Neural cell (in vitro differentiated cells): Measurements from ENCODE around the gene PRKX. TPM values are rescaled to one million over a fixed set of nuclear protein-coding genes. Genes with fewer than 3 reads are reported as not detected.

Source experiments
- H2AFZ ChIP-seq: fragments of 200-600, 300-800 bp; sonication (generic), shearing (Covaris generic); 2 replicates; pipeline ENCODE4 v1.6.0; 2014; ENCODE audit warnings: low read depth, mild to moderate bottlenecking, antibody characterized with exemption, low read length, moderate library complexity
- H3F3A ChIP-seq: fragments of 200-600 bp; shearing (Covaris generic); 2 replicates; pipeline ENCODE4 v1.6.1; 2016; ENCODE audit warnings: mild to moderate bottlenecking, moderate library complexity, mixed read lengths, antibody characterized with exemption, low read length; ENCODE audit not compliant: insufficient read depth, poor library complexity, severe bottlenecking
- H3K27ac ChIP-seq: fragments of 200-600, 300-800 bp; sonication (generic), shearing (Covaris generic); 2 replicates; pipeline ENCODE4 v1.5.1; 2014; ENCODE audit warnings: mild to moderate bottlenecking, low read length, moderate library complexity
- H3K27me3 ChIP-seq: fragments of 300-800, 200-600 bp; sonication (generic), shearing (Covaris generic); 2 replicates; pipeline ENCODE4 v1.6.0; 2014; ENCODE audit warnings: mild to moderate bottlenecking, low read depth, low read length, moderate library complexity; ENCODE audit not compliant: insufficient read depth
- H3K36me3 ChIP-seq: fragments of 300-800, 200-600 bp; sonication (generic), shearing (Covaris generic); 2 replicates; pipeline ENCODE4 v1.5.1; 2014; ENCODE audit warnings: mild to moderate bottlenecking, antibody characterized with exemption, low read length, moderate library complexity; ENCODE audit not compliant: insufficient read depth
- H3K4me2 ChIP-seq: fragments of 300-800, 200-600 bp; sonication (generic), shearing (Covaris generic); 2 replicates; pipeline ENCODE4 v1.6.0; 2014; ENCODE audit warnings: mild to moderate bottlenecking, low read length
- H3K4me3 ChIP-seq: fragments of 300-800, 200-600 bp; sonication (generic), shearing (Covaris generic); 2 replicates; pipeline ENCODE4 v1.5.1; 2014; ENCODE audit warnings: mild to moderate bottlenecking, low read length, moderate library complexity
- H3K79me2 ChIP-seq: fragments of 200-600 bp; shearing (Covaris generic); replicated peaks from 2 replicates; pipeline ENCODE4 v1.6.0; 2014; ENCODE audit warnings: mild to moderate bottlenecking, low read length, moderate library complexity; ENCODE audit not compliant: insufficient read depth
- H3K9ac ChIP-seq: fragments of 300-800, 200-600 bp; sonication (generic), shearing (Covaris generic); 2 replicates; pipeline ENCODE4 v1.6.1; 2016; ENCODE audit warnings: mild to moderate bottlenecking, low read length, mixed read lengths
- H3K9me2 ChIP-seq: fragments of 200-600 bp; shearing (Covaris generic); 2 replicates; pipeline ENCODE4 v1.6.1; 2016; ENCODE audit warnings: mild to moderate bottlenecking, low read length, mixed read lengths; ENCODE audit not compliant: insufficient read depth
- H3K9me3 ChIP-seq: fragments of 200-600, 300-800 bp; sonication (generic), shearing (Covaris generic); 2 replicates; pipeline ENCODE4 v1.6.1; 2016; ENCODE audit warnings: mild to moderate bottlenecking, mixed run types, low read length, moderate library complexity, mixed read lengths
- H4K20me1 ChIP-seq: fragments of 200-600 bp; shearing (Covaris generic); 2 replicates; pipeline ENCODE4 v1.6.1; 2016; ENCODE audit warnings: mild to moderate bottlenecking, mixed run types; ENCODE audit not compliant: insufficient read depth
- EP300 ChIP-seq: fragments of 450-650 bp; conservative IDR thresholded peaks from 2 replicates; pipeline ENCODE4 v1.6.1; 2014; ENCODE audit warnings: antibody characterized with exemption, mild to moderate bottlenecking, moderate library complexity; ENCODE audit not compliant: poor library complexity, severe bottlenecking
- EZH2 ChIP-seq: fragments of 200-600, 300-800 bp; shearing (Covaris generic), sonication (generic); IDR thresholded peaks from 2 replicates; pipeline ENCODE4 v1.6.1; 2014; ENCODE audit warnings: antibody characterized with exemption, low read length, borderline replicate concordance, mild to moderate bottlenecking; ENCODE audit not compliant: insufficient read depth, poor library complexity, severe bottlenecking
- MXI1 ChIP-seq: fragments of 450-650 bp; conservative IDR thresholded peaks from 2 replicates; pipeline ENCODE4 v1.6.1; 2014; ENCODE audit warnings: antibody characterized with exemption, mild to moderate bottlenecking; ENCODE audit not compliant: poor library complexity, severe bottlenecking
- POLR2AphosphoS5 ChIP-seq: IDR thresholded peaks from 2 replicates; pipeline ENCODE4 v1.6.1; 2012
- RAD21 ChIP-seq: fragments of 450-650 bp; conservative IDR thresholded peaks from 2 replicates; pipeline ENCODE4 v1.6.1; 2014; ENCODE audit warnings: antibody characterized with exemption, mild to moderate bottlenecking, moderate library complexity
- REST ChIP-seq: IDR thresholded peaks from 2 replicates; pipeline ENCODE4 v1.6.1; 2012; ENCODE audit warnings: borderline replicate concordance
- SMC3 ChIP-seq: fragments of 450-650 bp; conservative IDR thresholded peaks from 2 replicates; pipeline ENCODE4 v1.6.1; 2014; ENCODE audit warnings: antibody characterized with exemption, mild to moderate bottlenecking, moderate library complexity; ENCODE audit not compliant: poor library complexity
- TAF1 ChIP-seq: IDR thresholded peaks from 2 replicates; pipeline ENCODE4 v1.6.1; 2012; ENCODE audit warnings: low read depth
- polyA plus RNA-seq: library from polyadenylated mRNA; depleted of rRNA; stranded (reverse); fragments of >200 nt; gene quantifications from 2 replicates; pipeline ENCODE4 v1.2.3, GENCODE V29; 2014
- TF ChIP-seq, protein P1 (sequence below): fragments of 450-650 bp; IDR thresholded peaks from 2 replicates; pipeline ENCODE4 v1.5.1; 2014; ENCODE audit warnings: antibody characterized with exemption, mild to moderate bottlenecking, moderate library complexity; ENCODE audit not compliant: poor library complexity, severe bottlenecking

The PRKX gene
- polyA plus RNA-seq, 1 donor from 2014 or later, result 27.4 TPM

DNA sequence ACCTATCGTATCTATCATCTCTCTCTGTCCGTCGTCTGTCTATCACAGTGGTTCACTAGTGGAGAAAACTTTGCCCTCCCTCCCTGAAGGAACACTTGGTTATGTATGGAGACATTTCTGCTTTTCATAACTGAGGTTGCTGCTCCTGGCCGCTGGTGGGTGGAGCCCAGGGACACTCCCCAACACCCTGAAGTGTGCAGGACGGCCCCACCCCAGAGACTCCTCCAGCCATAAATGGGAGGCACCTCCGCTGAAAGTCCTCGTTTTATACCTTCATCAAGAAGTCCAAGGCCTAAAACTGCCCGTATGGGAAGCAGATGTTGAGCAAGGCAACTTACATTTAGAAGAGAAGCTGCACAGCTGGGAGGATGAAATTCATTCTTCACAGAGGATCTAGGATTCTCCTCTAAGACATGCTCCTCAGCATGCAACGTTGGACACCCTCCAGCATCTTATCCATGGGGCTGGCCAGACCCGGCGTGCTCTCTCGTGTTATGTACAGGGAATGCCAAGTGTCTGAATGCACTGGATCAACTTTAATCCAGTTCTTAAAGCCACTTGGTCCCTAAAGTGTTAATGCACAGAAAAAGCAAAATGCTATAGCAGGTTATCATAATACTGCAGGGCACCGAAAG, 43.5 kb downstream of the PRKX start:
- Histone ChIP-seq H3K9me3 (no peaks in the 10 kb centered on the region), H3K4me3 (no peak overlapping the region), H3K9ac (no peak overlapping the region), H3K36me3 (no peaks in the 10 kb centered on the region), H3K4me2 (no peak overlapping the region), H3K27me3 (no peaks in the 10 kb centered on the region), H3K79me2 (no peaks in the 10 kb centered on the region), H3F3A (no peaks in the 10 kb centered on the region), H2AFZ (no peak overlapping the region), H3K27ac (no peak overlapping the region), H4K20me1 (no peaks in the 10 kb centered on the region), H3K9me2 (no peaks in the 10 kb centered on the region)
- TF ChIP-seq SMC3 (no peak), RAD21 (no peak), MXI1 (no peak), EZH2 (no peak), EP300 (no peak), TAF1 (no peak), REST (no peak)
- TF ChIP-seq, protein P1, sequence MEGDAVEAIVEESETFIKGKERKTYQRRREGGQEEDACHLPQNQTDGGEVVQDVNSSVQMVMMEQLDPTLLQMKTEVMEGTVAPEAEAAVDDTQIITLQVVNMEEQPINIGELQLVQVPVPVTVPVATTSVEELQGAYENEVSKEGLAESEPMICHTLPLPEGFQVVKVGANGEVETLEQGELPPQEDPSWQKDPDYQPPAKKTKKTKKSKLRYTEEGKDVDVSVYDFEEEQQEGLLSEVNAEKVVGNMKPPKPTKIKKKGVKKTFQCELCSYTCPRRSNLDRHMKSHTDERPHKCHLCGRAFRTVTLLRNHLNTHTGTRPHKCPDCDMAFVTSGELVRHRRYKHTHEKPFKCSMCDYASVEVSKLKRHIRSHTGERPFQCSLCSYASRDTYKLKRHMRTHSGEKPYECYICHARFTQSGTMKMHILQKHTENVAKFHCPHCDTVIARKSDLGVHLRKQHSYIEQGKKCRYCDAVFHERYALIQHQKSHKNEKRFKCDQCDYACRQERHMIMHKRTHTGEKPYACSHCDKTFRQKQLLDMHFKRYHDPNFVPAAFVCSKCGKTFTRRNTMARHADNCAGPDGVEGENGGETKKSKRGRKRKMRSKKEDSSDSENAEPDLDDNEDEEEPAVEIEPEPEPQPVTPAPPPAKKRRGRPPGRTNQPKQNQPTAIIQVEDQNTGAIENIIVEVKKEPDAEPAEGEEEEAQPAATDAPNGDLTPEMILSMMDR, result no peak

DNA sequence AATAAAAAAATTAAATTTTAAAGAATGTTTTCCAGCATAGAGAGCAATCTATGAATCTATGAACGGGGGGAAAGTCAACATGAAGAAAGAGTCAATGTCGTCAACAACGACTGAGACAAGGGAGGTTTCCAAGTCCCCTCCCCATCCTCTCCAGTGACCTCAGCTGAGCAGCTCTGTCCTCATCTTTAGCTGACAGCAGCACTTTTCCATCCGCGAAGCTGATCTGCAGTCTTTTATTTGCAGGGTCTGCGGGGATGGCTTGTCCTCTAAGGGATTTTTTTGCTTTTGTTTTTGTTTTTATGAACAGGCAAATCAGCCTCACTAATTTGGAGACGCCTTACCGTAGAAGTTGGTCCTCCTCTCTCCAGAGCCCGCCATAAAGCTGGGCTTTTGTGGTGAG, 46.5 kb downstream of the PRKX start:
- no peaks in the 10 kb centered on the region for H3K9me3 ChIP-seq
- H3K9me2 ChIP-seq, result no peaks in the 10 kb centered on the region
- no peaks in the 10 kb centered on the region for H3K36me3 ChIP-seq
- H3K4me2 ChIP-seq, result no peak overlapping the region
- H3K4me3 ChIP-seq, result no peak overlapping the region
- H3K27ac ChIP-seq, result no peak overlapping the region
- no peaks in the 10 kb centered on the region for H4K20me1 ChIP-seq
- H3F3A ChIP-seq, result no peaks in the 10 kb centered on the region
- H3K9ac ChIP-seq, result no peak overlapping the region
- H3K27me3 ChIP-seq, result no peaks in the 10 kb centered on the region
- no peaks in the 10 kb centered on the region for H3K79me2 ChIP-seq
- H2AFZ ChIP-seq, result no peak overlapping the region
- TF ChIP-seq, protein P1, result no peak
- TF ChIP-seq TAF1 (no peak), SMC3 (no peak), MXI1 (no peak), EZH2 (no peak), REST (no peak), POLR2AphosphoS5 (no peak), RAD21 (no peak), EP300 (no peak)
